ENCODE data around the gene MYO1D. TPM values are rescaled to one million over a fixed set of nuclear protein-coding genes. Genes with fewer than 3 reads are reported as not detected.

MYO1D gene
- polyA plus RNA-seq, 3 donors: 27.1 to 29.8 (median 27.4) TPM

DNA sequence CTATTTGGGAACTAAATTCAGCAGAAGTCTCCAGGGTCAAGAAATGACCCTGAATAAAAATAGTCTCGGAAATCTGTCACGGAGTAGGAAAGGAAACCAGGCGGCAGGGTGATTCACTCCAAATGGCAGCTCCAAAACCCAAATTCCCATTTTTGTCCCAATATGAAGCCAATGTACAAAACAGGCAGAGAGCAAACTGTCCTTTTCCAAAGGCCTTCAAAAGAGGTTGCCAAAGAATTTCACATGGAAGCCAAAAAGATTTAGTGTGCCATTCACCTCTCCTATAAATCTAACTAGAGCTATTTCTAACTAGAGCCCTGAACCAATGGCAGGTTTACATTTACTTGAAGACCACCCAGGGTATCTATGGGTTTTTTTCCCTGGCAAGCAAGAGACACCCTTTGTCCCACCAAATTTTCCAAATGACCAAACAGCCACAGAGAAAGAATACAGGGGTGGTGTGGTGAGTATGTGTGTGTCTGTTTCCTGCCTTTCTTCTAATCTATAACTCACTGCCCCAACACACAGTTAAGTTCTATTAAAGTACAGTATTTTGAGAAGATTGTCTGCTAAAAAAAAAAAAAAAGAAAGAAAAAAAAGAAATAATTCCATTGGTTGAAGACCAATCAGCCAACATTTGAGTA is 6.8 kb downstream of the MYO1D start:
- peak in 5 of 11 donors; percentile 18 to 31 (median 20) for DNase-seq (ENCODE audit: extremely low read depth in 1 of 11, low read depth in 9 of 11, low spot score in 4 of 11)

DNA sequence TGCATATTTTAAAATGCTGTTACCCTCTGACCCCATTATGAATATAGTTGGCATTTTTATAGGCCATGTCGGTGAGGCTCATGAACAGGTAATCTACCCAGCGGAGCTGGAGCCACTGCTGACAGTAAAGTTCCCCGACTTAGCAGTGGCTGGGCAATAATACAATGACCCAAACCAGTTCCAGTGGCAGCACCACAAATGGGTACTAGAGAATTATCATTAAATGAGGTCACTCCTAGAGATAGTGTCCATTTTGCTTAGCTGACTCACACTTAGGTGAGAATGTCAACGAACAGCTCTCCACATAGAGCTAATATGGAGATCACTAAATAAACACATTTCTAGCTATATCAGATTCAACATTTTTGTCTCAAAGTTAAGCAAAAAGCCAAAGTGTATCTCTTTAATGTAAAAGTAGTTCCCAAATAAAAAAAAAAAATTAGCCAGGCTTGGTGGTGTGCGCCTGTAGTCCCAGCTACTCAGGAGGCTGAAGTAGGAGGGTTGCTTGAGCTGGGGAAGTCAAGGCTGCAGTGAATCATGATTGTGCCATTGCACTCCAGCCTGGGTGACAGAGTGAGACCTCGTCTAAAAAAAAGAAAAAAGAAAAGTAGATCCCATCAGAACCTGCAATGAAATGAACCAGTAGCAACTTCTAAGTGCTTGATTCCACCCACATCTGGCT is 7.4 kb downstream of the MYO1D start:
- no peak for DNase-seq (ENCODE audit: extremely low read depth in 1 of 11, low read depth in 9 of 11, low spot score in 4 of 11)

DNA sequence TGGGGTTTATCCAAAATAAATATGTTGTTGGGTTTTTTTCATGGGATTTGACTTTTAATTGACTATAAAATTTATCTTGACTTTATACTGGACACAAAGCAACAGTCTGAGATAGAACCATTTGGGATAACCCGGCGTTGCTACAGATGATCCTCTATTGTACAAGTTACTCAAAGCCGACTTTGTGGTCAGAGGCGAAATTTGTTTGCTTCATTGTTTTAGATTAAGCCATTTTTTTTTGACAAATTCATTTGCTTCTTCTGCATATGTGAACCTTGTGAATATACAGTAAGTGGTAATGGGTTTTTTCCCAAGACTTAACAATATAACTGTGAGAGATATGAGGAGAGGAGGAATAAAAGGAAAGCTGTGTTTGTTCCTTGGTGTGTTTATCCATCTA is 11.8 kb downstream of the MYO1D start:
- no peak for DNase-seq (ENCODE audit: extremely low read depth in 1 of 11, low read depth in 9 of 11, low spot score in 4 of 11)

DNA sequence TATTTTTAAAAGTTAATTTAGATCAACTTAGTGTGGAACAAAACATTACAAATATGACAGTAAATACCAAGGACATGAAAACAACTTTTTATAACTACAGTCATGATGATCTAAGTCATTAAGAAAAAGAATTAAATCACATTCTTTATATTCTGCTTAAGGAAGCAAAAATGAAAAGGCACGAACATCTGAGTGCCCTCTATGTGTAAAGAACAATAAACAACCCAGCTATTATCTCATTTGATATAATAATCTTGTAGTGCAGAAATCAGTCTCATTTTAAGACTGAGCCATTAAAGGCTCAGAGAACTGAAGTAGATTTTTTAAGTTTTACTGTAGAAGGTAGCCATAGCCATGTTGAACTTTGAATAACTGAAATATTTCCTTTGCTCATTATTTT is 13.4 kb downstream of the MYO1D start:
- no peak for DNase-seq (ENCODE audit: extremely low read depth in 1 of 11, low read depth in 9 of 11, low spot score in 4 of 11)

DNA sequence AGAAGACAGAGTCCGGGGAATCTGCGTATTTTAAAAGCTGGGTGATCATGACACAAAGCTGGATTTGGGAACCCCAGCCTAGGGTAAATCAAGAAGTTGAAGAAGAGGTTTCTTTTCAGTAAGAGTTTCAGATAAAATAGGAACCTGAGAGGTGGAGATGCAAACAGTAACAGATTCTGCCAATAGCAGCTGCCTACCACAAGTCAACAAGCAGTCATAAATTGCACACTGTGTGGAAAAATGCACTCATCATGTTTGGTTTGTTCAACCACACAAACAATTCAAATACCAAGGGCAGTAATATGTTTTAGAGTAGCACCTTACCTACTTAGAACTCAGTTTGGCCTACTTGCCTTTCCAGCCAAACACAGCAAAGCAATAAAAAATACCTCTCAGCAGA is 14.0 kb downstream of the MYO1D start:
- no peak for DNase-seq (ENCODE audit: extremely low read depth in 1 of 11, low read depth in 9 of 11, low spot score in 4 of 11)

DNA sequence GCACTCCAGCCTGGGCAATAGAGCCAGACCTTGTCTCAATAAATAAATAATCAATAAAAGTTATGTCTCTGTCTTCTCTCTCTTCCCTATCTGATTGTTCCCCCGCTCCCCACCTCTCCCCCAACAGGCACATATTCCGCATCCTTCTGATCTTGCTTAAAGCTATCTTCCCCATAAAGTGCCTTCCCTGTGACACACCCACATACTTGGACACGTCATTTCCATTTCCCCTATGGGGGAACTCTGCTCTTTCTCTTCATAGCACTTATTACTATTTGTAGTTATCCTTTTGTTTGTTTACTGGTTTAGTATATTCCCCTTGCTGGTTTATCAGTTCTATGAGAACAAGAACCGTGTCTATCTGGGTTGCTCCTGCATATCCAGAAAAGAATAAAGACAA is 14.9 kb downstream of the MYO1D start:
- no peak for DNase-seq (ENCODE audit: extremely low read depth in 1 of 11, low read depth in 9 of 11, low spot score in 4 of 11)

DNA sequence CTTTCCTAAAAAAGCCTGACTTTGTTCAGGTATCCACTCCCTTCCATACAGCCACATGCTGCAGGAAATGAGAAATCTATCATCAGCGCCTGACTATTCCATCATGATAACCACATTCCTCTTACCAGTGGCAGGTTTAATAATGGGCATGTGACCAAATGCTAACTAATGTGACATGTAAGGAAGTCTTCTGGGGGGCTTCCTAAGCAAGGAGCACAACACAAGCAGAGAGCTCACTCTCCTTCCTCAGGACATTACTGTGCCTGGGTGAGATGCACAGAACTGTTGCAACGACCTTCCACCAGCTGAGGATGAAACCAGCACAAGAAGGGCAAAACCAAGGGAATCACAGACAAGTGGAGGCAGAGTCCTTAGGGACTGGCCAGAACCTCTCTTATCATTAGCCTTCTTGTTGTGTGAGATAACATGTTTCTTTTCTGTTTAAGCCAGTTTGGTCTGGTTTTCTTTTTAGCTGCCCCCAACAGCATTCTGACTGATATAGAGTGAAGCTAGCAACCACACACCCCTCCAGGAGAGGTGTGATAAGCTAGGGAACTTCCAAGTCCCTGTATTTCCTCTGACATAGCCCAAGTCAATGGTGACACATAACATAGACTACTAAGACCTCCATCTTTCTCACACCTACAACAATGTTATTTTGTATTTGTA is 16.9 kb downstream of the MYO1D start:
- no peak for DNase-seq (ENCODE audit: extremely low read depth in 1 of 11, low read depth in 9 of 11, low spot score in 4 of 11)

DNA sequence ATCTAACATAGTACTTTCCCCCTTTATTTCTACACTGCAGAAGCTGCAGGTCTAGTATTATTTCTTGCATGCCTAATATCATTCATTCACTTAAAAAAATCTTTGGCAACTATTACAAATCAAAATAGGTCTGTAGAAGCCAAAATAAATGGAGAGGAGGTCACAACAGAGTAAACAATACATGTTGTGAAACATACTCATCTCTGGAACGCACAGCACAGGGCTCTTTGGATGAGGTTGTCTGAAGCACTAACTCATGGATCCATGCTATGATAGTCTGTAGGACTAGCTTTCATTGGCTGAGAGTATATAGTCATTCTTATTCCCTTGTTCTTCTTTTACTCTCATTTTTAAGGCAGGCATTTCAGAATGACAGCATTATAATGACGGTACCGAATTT is 21.3 kb downstream of the MYO1D start:
- no peak for DNase-seq (ENCODE audit: extremely low read depth in 1 of 11, low read depth in 9 of 11, low spot score in 4 of 11)

DNA sequence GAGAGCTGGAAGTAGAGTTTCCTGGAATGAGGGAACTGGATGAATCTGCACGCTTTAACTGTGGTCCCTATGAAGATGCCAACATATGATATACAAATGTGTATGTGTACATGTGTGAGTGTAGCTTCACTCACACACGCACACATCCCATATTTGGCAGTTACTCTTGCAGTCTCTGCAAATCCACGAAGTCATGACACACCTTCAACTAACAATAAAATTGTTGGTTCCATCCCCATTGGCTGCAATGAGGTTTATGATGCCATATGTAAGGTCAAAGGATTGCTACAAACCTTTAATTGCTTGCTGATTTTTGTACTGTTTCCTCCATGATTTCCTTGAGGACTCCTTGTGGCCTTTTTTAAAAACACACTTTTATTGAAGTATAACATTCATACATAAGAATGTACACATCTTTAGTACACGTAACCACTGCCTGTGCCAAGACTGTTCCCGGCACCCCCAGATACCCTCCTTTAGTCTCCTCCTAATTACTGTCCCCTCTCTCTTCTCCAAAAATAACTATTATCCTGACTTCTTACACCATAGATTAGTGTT is 22.0 kb downstream of the MYO1D start:
- no peak for DNase-seq (ENCODE audit: extremely low read depth in 1 of 11, low read depth in 9 of 11, low spot score in 4 of 11)

DNA sequence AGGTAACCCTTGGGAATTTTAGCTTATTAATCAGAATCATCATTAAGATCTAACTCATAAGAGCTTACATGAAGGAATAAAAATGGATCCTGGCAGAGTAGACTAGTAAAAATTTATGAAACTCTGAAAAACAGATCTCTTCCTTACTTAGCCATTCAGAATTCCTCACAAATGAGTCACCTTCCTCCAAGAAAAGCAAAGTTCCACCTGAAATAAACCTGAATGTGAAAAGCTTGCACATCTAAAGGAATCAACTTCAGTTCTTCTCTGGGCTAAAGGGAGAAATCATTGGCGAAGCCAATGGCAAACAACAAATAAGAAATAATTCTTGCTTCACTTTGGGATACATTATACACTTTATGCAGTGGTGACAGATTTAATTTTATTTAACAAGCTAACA is 22.7 kb downstream of the MYO1D start:
- no peak for DNase-seq (ENCODE audit: extremely low read depth in 1 of 11, low read depth in 9 of 11, low spot score in 4 of 11)

DNA sequence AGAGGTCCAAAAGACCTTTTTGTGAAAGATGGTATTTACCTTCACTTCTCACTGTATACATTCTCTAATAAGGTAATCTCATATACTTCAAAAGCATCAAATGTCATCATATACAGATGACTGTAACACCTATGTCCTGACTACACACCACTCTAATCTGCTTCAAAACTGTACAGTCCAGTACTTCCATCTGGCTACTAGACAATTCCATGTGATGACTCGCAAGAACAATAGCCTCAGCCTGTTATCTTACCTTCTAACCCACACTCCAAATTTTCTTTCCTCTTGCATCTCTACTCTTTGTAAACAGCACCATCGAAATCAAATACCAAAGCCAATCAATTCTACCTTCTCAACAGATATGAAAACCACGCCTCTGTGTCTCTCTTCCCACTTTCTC is 24.1 kb downstream of the MYO1D start:
- DNase-seq (ENCODE audit: extremely low read depth in 1 of 11, low read depth in 9 of 11, low spot score in 4 of 11): no peak

DNA sequence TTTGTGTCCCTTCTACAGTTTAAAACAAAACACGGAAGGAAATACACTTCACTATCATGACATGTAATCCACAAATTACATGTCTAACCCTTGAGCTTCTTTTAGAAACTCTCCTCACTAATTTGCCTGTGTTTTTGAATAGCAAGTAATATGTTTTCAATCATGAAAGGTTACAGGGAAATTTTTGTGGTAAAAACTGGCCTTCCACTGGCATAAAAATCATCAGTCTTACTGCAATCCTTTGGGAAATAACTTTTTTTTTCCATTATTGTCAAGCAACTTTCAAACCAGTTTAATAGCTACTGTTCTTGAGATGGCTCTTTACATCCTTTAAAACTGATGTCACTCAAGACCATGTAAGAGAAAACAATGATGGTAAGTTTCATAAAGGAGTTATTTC is 27.0 kb downstream of the MYO1D start:
- DNase-seq (ENCODE audit: extremely low read depth in 1 of 11, low read depth in 9 of 11, low spot score in 4 of 11): no peak

DNA sequence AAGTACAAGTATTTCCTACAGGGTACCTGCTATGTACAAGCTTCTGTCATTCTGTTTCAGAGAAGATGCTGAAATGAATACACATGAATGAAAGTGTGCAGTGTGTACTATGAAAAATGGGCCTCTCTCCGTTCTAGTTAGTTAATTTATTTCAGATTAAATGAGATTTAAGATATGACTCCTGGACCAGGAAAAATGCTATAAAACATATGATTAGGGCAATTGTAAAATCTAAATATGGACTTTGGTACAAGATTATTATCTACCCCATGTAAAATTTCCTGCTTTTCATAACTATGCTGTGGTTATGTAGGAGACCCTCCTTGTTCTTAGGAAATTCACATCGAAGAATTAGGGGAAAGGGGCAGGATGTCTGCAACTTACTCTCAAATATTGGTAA is 28.9 kb downstream of the MYO1D start:
- DNase-seq (ENCODE audit: extremely low read depth in 1 of 11, low read depth in 9 of 11, low spot score in 4 of 11): no peak

DNA sequence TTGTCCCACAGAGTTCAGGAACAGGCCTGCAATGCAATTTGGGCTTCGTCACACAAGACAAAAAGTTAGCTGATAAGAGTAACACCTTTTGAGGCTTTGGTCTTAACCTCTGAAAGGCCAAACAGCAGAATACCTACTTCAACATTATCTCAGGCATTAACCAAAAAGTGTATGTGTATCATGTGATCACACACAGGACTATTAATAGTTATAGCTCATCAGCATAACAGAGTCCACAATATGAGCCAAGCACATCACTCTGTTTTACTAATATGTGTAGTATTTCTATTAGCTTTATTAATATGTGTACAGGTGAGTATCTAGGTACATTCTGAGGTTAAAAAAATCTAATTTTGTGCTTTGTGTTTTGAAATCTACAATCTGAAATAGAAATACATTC is 30.8 kb downstream of the MYO1D start:
- no peak for DNase-seq (ENCODE audit: extremely low read depth in 1 of 11, low read depth in 9 of 11, low spot score in 4 of 11)

DNA sequence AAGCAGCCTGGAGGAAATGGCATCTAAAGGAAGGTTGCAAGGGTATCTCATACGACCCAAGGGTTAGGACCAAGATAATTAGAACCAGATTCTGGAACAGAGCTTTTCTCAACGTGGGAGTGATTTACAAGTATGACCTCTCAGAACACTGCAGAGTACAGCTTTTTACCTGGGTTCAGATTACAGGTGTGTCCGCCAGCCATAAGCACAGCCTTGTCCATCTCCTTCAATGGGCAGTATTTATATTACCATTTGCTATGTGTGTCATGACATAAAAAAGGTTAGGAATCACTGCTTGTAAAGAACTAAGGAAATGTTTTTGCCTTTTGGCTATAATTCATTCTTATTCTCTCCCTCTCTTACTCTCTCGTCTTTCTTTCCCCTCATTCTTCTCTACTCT is 36.7 kb downstream of the MYO1D start:
- no peak for DNase-seq (ENCODE audit: extremely low read depth in 1 of 11, low read depth in 9 of 11, low spot score in 4 of 11)

DNA sequence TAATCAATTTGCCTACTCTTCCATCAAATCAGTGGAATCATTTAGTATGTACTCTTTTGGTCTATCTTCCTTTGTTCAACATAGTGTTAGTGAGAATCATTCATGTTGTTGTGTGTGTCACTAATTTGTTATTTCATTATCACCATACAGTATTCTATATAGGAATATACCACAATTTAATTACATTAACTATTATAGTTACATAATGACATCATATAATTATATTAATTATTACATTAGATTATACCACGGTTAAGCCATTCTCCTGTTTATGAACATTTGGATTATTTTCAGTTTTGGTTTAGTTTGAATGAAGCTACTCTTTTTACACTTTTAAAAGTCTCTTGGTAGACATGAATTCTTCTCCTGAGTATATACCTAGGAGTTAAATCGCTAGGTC is 40.4 kb downstream of the MYO1D start:
- no peak for DNase-seq (ENCODE audit: extremely low read depth in 1 of 11, low read depth in 9 of 11, low spot score in 4 of 11)

DNA sequence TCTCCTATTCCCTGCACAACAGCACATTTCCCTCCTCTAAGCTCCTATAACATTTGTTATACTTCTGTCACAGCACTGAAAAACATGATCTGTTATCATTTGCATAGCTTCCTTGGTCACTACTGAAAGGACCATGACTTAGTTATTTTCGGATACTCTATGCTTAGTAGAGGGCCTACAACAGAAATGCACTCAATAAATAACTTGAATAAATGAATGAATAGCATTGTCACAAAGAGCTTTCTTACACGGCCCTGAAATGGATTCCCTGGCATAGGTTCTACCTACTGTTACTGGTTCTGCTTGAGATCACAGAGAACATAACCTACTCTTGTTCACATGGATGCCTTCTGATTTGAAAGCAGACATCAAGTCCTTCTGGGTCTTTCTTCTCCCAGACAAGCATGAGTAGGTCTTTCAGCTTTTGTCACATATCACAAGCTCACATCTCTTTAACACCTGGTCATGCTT is 41.6 kb downstream of the MYO1D start:
- DNase-seq (ENCODE audit: extremely low read depth in 1 of 11, low read depth in 9 of 11, low spot score in 4 of 11): no peak

DNA sequence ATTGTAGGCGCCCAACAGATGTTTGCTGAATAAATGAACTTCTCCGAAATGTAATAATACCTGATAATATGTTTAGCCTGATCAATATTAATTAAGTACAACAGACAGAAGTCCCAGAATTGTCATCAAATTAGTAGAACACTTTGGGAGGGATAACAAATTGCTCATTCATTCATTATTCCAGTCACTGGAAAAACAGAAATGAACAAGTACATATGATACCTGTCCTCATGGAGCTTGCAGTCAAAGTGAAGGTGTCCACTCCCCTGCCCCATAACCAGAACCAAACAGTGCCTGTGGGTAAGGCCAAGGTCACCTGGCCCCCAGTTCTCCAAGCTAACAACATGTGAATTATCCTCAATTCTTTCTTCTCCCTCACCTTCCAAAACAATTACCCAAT is 42.8 kb downstream of the MYO1D start:
- DNase-seq (ENCODE audit: extremely low read depth in 1 of 11, low read depth in 9 of 11, low spot score in 4 of 11): no peak

DNA sequence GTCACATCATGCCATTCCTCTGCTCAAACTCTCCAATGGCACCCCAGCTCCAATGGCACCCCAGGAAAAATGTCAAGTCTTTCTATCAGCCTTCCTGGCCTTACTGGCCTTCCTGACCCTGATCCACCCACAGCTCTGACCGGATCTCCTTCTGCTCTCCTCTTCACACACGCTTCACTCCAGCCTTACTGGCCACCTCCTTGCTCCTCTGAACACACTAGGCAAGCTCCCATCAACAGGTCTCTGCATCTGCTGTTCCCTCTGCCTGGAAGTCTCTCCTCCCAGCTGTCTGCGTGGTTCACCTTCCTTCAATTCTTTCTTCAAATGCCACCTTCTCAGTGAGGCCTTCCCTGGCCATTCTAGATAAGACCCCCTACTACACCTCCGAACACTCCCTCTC is 43.4 kb downstream of the MYO1D start:
- no peak for DNase-seq (ENCODE audit: extremely low read depth in 1 of 11, low read depth in 9 of 11, low spot score in 4 of 11)

DNA sequence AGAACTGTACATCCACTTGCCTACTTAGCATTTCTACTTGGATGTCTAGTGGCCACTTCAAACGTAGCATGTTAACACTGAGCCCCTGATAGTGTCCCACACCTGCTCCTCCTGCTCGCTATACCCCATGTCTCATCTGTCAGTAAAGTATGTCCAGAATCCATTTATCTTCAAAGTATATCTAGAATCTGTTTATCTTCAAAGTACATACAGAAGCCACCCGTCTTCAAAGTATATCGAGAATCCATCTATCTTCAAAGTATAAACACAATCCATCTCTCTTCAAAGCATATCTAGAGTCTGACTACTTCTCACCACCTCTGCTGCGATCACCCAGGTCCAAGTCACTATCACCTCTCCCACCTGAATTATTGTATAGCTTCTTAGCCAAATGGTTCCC is 43.8 kb downstream of the MYO1D start:
- no peak for DNase-seq (ENCODE audit: extremely low read depth in 1 of 11, low read depth in 9 of 11, low spot score in 4 of 11)
